CD1c-positive myeloid dendritic cell (primary cell): ENCODE results near the gene ADGRG3.
"Not testable (repeated sequence)": the region's sequence is repeated elsewhere in the genome, so short reads cannot be mapped to it uniquely, and the experiment has no call there.

Experiments
- DNase-seq: peaks from one replicate; pipeline ENCODE4 v3.0.0-alpha.2; 2016; ENCODE audit errors: extremely low spot score

Gene ADGRG3

DNA sequence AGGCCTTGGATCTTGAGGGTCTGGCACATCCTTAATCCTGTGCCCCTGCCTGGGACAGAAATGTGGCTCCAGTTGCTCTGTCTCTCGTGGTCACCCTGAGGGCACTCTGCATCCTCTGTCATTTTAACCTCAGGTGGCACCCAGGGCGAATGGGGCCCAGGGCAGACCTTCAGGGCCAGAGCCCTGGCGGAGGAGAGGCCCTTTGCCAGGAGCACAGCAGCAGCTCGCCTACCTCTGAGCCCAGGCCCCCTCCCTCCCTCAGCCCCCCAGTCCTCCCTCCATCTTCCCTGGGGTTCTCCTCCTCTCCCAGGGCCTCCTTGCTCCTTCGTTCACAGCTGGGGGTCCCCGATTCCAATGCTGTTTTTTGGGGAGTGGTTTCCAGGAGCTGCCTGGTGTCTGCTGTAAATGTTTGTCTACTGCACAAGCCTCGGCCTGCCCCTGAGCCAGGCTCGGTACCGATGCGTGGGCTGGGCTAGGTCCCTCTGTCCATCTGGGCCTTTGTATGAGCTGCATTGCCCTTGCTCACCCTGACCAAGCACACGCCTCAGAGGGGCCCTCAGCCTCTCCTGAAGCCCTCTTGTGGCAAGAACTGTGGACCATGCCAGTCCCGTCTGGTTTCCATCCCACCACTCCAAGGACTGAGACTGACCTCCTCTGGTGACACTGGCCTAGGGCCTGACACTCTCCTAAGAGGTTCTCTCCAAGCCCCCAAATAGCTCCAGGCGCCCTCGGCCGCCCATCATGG lies 4.0 kb upstream of the ADGRG3 start:
- no peak for DNase-seq

DNA sequence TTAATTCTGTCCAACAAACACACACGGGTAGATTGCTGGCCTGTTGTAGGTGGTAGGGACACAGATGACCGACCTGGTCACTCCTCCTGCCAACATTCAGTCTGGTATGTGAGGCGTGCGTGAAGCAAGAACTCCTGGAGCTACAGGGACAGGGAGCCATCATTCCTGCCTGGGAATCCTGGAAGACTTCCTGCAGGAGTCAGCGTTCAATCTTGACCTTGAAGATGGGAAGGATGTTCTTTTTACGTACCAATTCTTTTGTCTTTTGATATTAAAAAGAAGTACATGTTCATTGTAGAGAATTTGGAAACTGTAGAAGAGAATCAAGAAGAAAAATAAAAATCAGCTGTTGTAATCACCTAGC lies 3.5 kb upstream of the ADGRG3 start:
- DNase-seq: no peak

GRCh38 chr16:57665541-57665940 lies 2.6 kb upstream of the ADGRG3 start:
- no peak for DNase-seq

GRCh38 chr16:57666353-57667047 lies 1.6 kb upstream of the ADGRG3 start:
- DNase-seq: no peak

DNA sequence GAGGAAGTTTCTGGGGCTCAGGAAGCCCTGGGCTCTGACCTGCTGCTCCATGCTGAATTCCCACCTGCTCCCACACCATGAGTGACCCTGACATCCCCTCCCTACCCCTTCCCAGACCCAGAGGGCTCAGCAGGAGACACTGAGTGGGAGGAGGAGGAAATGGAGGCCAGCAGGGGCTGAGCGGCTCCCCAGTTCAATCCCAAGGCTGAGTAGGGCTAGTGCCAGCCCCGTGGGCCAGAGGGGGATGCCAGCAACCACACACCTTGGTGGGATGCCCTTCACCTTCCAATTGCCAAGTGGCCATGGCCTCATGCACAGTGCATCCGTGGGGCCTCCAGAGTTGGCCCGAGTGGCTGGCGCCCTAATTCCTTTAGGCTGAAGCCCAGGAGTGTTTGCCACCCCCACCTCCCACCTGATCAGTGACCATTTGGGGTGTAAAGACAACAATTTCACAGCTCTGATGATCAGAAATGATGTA lies 1.0 kb upstream of the ADGRG3 start:
- no peak for DNase-seq

GRCh38 chr16:57667526-57668262 lies 412 bp upstream of the ADGRG3 start:
- peak; percentile 91 for DNase-seq

DNA sequence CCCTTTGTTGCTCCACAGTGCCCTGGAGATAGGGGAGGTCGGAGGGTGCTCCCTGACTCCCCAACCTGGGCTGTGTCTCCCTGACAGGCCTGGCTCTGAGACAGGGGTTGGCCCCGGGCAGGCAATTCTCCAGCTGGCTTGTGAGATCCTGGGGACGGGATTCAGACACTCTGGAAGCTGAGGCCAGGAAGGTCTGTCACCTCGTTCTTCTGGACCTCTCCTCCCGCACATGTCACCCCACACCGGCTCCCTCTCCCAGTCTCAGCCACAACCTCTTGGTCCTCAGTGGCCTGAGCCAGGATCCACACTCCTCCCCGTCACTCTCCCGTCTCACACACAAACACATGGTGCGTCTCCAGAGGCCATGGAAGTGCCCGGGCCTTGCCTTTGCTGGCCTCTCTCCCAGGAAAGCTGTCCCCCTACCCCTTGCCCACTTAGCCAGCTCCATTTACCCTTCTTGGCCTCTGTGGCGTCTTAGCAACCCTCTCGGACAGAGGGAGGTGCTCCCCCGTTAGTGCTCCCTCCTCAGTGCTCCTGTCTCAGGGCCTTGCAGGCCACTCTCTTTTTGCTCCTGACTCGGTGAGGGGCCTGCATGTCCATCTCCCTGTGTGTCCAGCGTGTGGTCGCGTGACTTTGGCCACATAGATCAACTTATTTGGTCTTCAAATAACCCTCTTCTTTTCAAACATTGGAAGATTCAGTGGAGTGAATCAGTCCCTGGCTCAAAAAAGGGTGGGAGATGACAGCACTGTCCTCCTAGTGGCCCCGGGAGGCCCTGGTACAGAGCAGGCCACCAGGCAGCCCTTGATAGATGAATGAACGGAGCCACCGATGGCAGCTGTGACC lies 747 bp downstream of the ADGRG3 start:
- no peak for DNase-seq

GRCh38 chr16:57669476-57670162 lies 1.5 kb downstream of the ADGRG3 start:
- no peak for DNase-seq

- DNase-seq: no peak
Observed at GRCh38 chr16:57670196-57670595, 2.1 kb downstream of the ADGRG3 start.

- DNase-seq: not testable (repeated sequence)
Observed at GRCh38 chr16:57671451-57671850, 3.3 kb downstream of the ADGRG3 start.

DNA sequence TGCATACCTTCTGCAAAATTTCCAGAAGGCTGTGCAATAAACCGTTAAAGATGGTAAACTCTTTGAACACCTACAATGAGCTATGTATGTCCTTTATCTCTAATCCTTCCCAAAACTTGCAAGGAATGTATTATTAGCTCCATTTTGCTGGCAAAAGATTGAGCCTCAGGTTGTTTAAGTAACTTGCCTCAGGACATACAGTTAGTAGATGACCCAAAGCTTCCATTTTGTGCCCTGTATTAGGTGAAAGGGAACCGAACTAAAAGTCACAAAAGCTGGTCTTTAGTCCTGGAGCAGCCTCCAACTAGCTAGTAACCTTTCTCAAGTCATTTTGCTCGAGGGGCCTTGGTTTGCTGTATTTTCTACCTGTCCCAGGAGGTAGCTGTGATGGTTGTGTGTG lies 4.3 kb downstream of the ADGRG3 start:
- DNase-seq: no peak

- no peak for DNase-seq
Observed at GRCh38 chr16:57672824-57673223, 4.7 kb downstream of the ADGRG3 start.

DNA sequence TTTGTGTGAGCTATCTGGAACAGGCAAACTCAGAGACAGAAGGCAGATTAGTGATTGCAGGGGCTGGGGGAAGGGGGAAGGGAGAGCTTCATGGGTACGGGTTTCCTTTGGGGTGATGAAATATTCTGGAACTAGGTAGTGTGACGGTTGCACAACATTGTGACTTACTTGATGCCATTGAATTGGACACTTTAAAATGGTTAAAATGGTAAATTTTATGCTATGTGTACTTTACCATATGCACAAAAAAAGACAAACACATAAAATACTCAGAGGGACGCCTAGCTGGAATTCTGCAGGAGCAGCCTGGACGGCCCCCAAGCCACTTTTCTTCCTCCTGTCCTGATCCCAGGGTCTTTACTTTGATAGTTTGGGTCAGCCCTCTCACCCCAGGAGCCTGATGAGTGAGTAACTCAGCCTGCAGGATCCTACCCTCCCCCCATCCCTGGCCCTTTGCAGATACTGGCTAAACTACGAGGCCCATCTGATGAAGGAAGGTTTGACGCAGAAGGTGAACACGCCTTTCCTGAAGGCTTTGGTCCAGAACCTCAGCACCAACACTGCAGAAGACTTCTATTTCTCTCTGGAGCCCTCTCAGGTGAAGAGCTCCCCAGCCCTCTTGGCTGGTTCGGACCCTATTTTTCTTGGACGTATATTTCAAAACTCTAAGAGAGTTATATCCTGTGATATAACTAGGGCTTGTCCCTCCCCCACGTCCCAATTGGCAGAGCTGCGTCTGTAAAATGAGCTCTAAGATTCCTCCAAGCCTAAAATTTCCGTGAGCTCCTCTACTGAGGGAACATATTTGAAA lies 7.8 kb downstream of the ADGRG3 start:
- DNase-seq: no peak

DNA sequence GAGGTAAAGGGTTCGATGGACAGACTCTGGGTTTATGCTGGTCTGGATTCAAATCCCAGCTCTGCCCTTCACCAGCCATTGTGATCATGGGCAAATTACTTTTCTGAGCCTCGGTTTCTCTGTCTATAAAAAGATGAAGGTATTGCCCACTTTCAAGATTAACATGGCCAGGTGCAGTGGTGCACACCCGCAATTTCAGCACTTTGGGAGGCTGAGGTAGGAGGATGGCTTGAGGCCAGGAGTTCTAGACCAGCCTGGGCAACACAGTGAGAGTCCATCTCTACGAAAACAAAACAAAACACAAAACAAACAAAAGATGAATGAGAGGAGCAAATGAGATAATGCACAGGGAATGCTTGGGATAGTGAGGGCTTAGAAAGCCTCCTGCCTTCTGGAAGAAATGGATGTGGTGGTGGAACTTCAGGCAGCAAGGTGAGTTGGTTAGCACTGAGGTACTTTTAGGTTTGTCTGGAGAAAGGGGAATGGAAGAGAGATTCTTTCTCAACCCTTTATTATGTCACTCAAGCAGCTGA lies 8.5 kb downstream of the ADGRG3 start:
- no peak for DNase-seq

DNA sequence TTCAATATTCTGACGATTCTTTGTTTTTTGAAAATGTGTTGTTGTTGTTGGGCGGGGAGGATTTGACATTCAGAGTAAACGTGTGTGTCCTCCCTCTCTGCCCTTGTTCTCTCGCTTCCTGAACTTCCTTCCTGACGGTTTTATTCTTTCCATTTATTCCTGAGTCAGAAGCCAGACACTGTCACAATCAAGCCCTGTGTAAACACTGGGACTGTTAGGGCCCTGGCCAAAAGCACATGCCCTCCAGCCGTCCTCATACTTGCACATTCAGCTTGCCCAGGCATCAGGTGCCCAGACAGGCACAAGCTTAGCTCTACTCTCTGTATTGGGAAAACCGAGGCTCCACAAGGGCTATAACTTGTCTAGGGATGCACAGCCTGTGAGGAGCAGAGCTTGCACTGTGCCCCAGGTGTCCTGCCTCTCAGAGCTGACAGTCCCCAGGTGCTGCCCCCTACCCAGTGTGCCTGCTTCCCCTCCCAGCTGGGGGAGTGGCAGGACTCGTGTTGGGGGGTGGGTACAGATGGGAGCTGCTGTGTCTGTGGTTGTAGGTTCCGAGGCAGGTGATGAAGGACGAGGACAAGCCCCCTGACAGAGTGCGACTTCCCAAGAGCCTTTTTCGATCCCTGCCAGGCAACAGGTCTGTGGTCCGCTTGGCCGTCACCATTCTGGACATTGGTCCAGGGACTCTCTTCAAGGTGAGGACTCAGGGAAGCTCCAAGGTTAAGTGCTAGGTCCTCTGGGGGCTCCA lies 9.7 kb downstream of the ADGRG3 start:
- DNase-seq: no peak

DNA sequence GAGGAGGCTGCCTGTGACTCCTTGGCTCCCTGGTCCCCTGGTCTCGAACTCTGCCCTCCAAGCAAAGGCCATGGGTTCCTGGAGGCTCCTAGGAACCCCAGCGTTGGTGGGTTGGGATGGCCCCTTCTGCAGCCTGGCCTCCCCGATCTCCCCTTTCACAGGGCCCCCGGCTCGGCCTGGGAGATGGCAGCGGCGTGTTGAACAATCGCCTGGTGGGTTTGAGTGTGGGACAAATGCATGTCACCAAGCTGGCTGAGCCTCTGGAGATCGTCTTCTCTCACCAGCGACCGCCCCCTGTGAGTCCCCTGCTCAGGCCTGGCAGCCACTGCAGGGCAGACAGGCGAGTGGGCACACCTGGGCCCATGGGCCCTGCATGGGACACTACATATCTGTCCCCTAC lies 10.9 kb downstream of the ADGRG3 start:
- no peak for DNase-seq

DNA sequence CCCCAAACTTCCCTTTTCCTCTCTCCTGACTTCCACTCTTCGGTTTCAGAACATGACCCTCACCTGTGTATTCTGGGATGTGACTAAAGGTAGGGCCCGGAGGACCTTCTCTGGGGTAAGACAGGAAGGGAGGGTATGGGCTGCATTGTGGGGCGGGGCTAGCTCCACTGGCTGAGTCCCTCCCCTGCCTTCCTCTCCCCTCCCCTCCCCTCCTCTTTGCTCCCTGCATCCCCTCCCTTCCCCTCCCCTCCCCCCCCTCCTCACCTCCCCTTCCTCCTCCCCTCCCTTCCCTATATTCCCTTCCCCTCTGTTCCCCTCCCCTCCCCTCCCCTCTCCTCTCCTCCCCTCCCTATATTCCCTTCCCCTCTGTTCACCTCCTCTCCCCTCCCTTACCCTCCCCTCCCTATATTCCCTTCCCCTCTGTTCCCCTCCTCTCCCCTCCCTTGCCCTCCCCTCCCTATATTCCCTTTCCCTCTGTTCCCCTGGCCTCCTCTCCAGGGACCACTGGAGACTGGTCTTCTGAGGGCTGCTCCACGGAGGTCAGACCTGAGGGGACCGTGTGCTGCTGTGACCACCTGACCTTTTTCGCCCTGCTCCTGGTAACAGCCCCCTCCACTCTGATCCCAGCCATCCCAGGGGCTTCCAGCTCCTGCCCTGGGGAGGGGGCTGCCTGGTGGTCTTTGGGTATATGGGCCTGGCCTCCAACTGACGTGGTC lies 11.8 kb downstream of the ADGRG3 start:
- DNase-seq: no peak

GRCh38 chr16:57680842-57681375 lies 12.8 kb downstream of the ADGRG3 start:
- DNase-seq: no peak
